Calu3 (cell line): ENCODE measurements around the gene FHIT. TPM values are rescaled to one million over a fixed set of nuclear protein-coding genes. Genes with fewer than 3 reads are reported as not detected.

Experiments
- BruUV-seq: library from RNA; stranded (reverse); fragments of 400-500 nt; replicated peaks from 2 replicates; lab custom pipeline; 2021; lab: Mats Ljungman, UMichigan
- CTCF ChIA-PET: fragments of 300-600 bp; sonication (Branson Sonifier 250); formaldehyde crosslinking; loops from one replicate; lab custom pipeline; 2022; ENCODE audit warnings: antibody characterized with exemption; lab: Charles Lee
- DNase-seq: peaks from one replicate; pipeline ENCODE4 v3.0.0; 2022
- H3K27ac Mint-ChIP-seq: one replicate; pipeline ENCODE4 v1.8.0; 2022; ENCODE audit warnings: mixed read lengths; ENCODE audit not compliant: unreplicated experiment
- H3K27me3 Mint-ChIP-seq: one replicate; pipeline ENCODE4 v1.8.0; 2022; ENCODE audit warnings: mixed read lengths; ENCODE audit not compliant: unreplicated experiment
- H3K36me3 Mint-ChIP-seq: one replicate; pipeline ENCODE4 v1.8.0; 2022; ENCODE audit warnings: mild to moderate bottlenecking, moderate library complexity, mixed read lengths; ENCODE audit not compliant: insufficient read depth, unreplicated experiment
- H3K4me1 Mint-ChIP-seq: one replicate; pipeline ENCODE4 v1.8.0; 2022; ENCODE audit warnings: mild to moderate bottlenecking, low read depth, mixed read lengths; ENCODE audit not compliant: unreplicated experiment
- H3K4me3 Mint-ChIP-seq: one replicate; pipeline ENCODE4 v1.8.0; 2022; ENCODE audit warnings: mild to moderate bottlenecking, low read depth, moderate library complexity, mixed read lengths; ENCODE audit not compliant: unreplicated experiment
- H3K9me3 Mint-ChIP-seq: one replicate; pipeline ENCODE4 v1.8.0; 2022; ENCODE audit warnings: low read depth, mixed read lengths; ENCODE audit not compliant: unreplicated experiment
- CTCF ChIP-seq: fragments of 200-600 bp; IDR thresholded peaks from one replicate; pipeline ENCODE4 v1.8.0; 2022; ENCODE audit warnings: antibody characterized with exemption; ENCODE audit not compliant: unreplicated experiment
- intact Hi-C: fragments of 100-400 bp; cut with micrococcal nuclease; formaldehyde crosslinking; loops from one replicate; pipeline ENCODE4 v1.10.0; 2022; ENCODE audit not compliant: unreplicated experiment
- total RNA-seq: library from RNA; stranded (reverse); gene quantifications from 2 replicates; pipeline ENCODE4 v1.2.3, GENCODE V29; 2022

FHIT gene
- total RNA-seq, 1 experiment from 2014 or later: 6.2 TPM

DNA sequence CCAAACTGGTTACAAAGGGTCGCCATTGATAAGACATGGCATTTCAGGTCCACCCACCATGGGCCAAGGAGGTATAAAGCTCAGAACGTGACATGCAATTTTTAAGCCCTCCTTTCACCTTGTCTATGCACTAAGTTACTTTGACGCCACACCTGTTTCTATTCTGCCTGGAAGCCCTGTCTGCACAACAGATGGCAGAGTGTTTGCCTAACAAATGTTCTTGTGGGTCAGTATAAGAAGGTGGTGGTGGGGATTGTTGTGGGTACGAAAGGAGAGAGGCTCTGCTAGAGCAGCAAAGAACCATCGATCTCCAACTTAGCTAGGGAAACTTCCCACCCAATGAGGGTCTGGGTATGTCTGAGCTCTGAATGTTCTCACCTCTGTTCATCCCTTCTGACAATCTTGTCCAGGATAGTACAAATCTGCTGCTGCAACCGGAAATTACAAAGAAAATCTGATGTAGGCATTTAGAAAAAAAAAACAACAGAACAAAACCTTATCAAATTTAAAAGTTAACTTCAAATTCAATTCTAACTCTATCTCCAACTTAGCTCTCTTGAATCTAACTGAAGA is 1256.4 kb downstream of the FHIT start:
- intact Hi-C loops: no loop called here
- CTCF ChIA-PET: interaction anchor here (0.5 to 0.7 kb wide), 3 partner anchors 137 to 1905 kb away, joined by 3 to 6 read pairs (median 3); no protein-coding TSS in a partner anchor
- H3K4me1 Mint-ChIP-seq: no peaks in the 10 kb centered on the region
- H3K36me3 Mint-ChIP-seq: no peaks in the 10 kb centered on the region
- H3K9me3 Mint-ChIP-seq: peaks cover 8% of the 10 kb centered on the region
- H3K4me3 Mint-ChIP-seq: no peak overlapping the region
- no peak overlapping the region for H3K27ac Mint-ChIP-seq
- DNase-seq: no peak
- TF ChIP-seq CTCF: no peak
- no TSS peak for BruUV-seq
- no peaks in the 10 kb centered on the region for H3K27me3 Mint-ChIP-seq

DNA sequence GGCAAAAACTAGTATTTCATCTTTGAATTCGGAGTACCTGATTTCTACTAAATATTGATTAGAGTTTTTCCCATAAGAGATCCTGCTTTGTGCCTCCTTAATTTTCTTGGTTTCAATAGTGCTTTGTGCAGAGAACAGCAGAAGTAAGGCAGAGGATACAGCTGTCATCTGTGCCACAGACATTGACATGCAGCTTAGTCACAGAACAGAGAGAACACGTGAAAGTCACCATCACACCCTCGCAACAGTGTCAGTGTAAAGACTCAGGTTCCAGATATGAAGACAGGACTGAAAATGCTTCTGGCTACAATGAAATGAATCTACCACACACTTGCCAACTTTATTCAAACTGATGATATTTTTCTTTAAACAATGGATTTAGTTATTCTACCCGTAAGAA is 1258.7 kb downstream of the FHIT start:
- no peaks in the 10 kb centered on the region for H3K36me3 Mint-ChIP-seq
- CTCF ChIA-PET: interaction anchor here (0.7 kb wide), 1 partner anchor 295 kb away, joined by 4 read pairs; no protein-coding TSS in a partner anchor
- H3K4me3 Mint-ChIP-seq: no peak overlapping the region
- H3K27ac Mint-ChIP-seq: no peak overlapping the region
- no peak for DNase-seq
- intact Hi-C loops: no loop called here
- TF ChIP-seq CTCF: no peak
- no peaks in the 10 kb centered on the region for H3K27me3 Mint-ChIP-seq
- no TSS peak for BruUV-seq
- peaks cover 10% of the 10 kb centered on the region for H3K9me3 Mint-ChIP-seq
- H3K4me1 Mint-ChIP-seq: no peaks in the 10 kb centered on the region

DNA sequence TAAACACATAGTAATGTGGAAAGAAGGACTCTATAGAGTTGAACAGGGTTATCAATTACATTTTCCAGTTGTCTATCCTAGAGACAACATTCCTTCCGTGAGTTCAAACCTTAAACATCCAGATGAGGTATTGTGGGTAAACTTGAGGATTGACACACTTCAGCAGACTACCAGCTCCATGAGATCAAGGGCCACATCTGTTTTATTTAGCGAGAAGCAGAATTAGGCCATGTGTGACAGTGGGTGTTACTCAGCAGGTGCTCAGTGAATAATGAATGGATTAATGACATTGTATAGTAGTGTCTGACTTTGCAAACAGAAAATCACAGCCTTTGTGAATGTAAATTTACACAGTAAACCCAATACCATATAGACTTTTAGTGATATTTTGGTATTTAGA is 1260.3 kb downstream of the FHIT start:
- CTCF ChIA-PET: no interaction called here
- TF ChIP-seq CTCF: no peak

GRCh38 chr3:59982510-59982909 is 1268.7 kb downstream of the FHIT start:
- no TSS peak for BruUV-seq
- DNase-seq: no peak
- peaks cover 3% of the 10 kb centered on the region for H3K9me3 Mint-ChIP-seq
- TF ChIP-seq CTCF: no peak
- no peaks in the 10 kb centered on the region for H3K27me3 Mint-ChIP-seq
- no peaks in the 10 kb centered on the region for H3K36me3 Mint-ChIP-seq
- CTCF ChIA-PET: interaction anchor here (1.0 kb wide), 1 partner anchor 10 kb away, joined by 3 read pairs; no protein-coding TSS in a partner anchor
- H3K4me1 Mint-ChIP-seq: no peaks in the 10 kb centered on the region
- H3K27ac Mint-ChIP-seq: no peak overlapping the region
- no peak overlapping the region for H3K4me3 Mint-ChIP-seq
- intact Hi-C loops: no loop called here

More for the DNA sequence above, 1260.3 kb downstream of the FHIT start:
- no peak for DNase-seq
- no peaks in the 10 kb centered on the region for H3K27me3 Mint-ChIP-seq
- no peak overlapping the region for H3K4me3 Mint-ChIP-seq
- BruUV-seq: no TSS peak
- no peak overlapping the region for H3K27ac Mint-ChIP-seq
- peaks cover 10% of the 10 kb centered on the region for H3K9me3 Mint-ChIP-seq
- intact Hi-C loops: no loop called here
- H3K36me3 Mint-ChIP-seq: no peaks in the 10 kb centered on the region
- H3K4me1 Mint-ChIP-seq: no peaks in the 10 kb centered on the region
